T-cell (primary cell): ENCODE results near the gene CNNM2. TPM values are rescaled to one million over a fixed set of nuclear protein-coding genes. Genes with fewer than 3 reads are reported as not detected.

Source experiments
- ATAC-seq, 4 experiments: fragments of 200-7000 bp in 3 of 4; fragments of 150-1000 bp in 1 of 4; cut with Tn5 transposase; replicated peaks in 1 of 4; 1 replicate in 3 of 4; 2 replicates in 1 of 4; pipeline ENCODE4 v1.10.0; 2021; ENCODE audit warnings: moderate library complexity in 3 of 4, mild to moderate bottlenecking in 2 of 4, moderate number of reproducible peaks in 1 of 4
- CTCF ChIA-PET, 2 donors: fragments of 300-600 bp; sonication (Branson Sonifier 250); formaldehyde crosslinking; loops; one replicate each; lab custom pipeline; 2022; ENCODE audit warnings: antibody characterized with exemption in 2 of 2; lab: Charles Lee
- POLR2A ChIA-PET, 2 donors: fragments of 300-600 bp; sonication (Branson Sonifier 250); formaldehyde crosslinking; loops; one replicate each; lab custom pipeline; 2022; ENCODE audit warnings: antibody characterized with exemption in 2 of 2; lab: Charles Lee
- DNase-seq, 35 experiments: peaks; one replicate each; pipeline versions ENCODE4 v3.0.0 to v3.0.0-alpha.2; 2013 to 2023
- H3K27ac ChIP-seq: one replicate; pipeline ENCODE4 v1.5.1; 2013; ENCODE audit warnings: low read length
- H3K27me3 ChIP-seq, 2 experiments: replicated peaks in 1 of 2; 1 replicate in 1 of 2; 2 replicates in 1 of 2; pipeline versions ENCODE4 v1.6.1 to v1.7.0; 2013; ENCODE audit warnings: low read length in 1 of 2, mixed read lengths in 1 of 2; ENCODE audit not compliant: control insufficient read depth in 2 of 2, insufficient read depth in 2 of 2; ENCODE audit errors: extremely low read depth in 1 of 2
- H3K36me3 ChIP-seq, 2 donors: 1 replicate in 1 of 2; 2 replicates in 1 of 2; pipeline versions ENCODE4 v1.6.1 to v1.7.0; 2013; ENCODE audit warnings: low read length in 1 of 2; ENCODE audit not compliant: control insufficient read depth in 2 of 2, insufficient read depth in 1 of 2; ENCODE audit errors: extremely low read depth in 1 of 2
- H3K4me1 ChIP-seq, 2 experiments: 1 replicate in 1 of 2; 2 replicates in 1 of 2; pipeline versions ENCODE4 v1.6.1 to v1.7.0; 2013; ENCODE audit warnings: low read length in 2 of 2, mixed read lengths in 1 of 2; ENCODE audit not compliant: insufficient read depth in 2 of 2, control insufficient read depth in 1 of 2; ENCODE audit errors: extremely low read depth in 1 of 2
- H3K4me3 ChIP-seq, 2 donors: 1 replicate in 1 of 2; 2 replicates in 1 of 2; pipeline versions ENCODE4 v1.5.1 to v1.7.0; 2013; ENCODE audit warnings: mild to moderate bottlenecking in 2 of 2, low read length in 1 of 2, moderate library complexity in 1 of 2; ENCODE audit not compliant: control insufficient read depth in 1 of 2; ENCODE audit errors: extremely low read depth in 1 of 2
- H3K9me3 ChIP-seq: 2 replicates; pipeline ENCODE4 v1.7.0; 2013
- H3K27ac Mint-ChIP-seq, 2 donors: one replicate each; pipeline ENCODE4 v1.8.0; 2020 to 2021; ENCODE audit warnings: mild to moderate bottlenecking in 2 of 2, mixed read lengths in 2 of 2
- H3K27me3 Mint-ChIP-seq, 2 donors: one replicate each; pipeline ENCODE4 v1.8.0; 2021 to 2022; ENCODE audit warnings: mixed read lengths in 2 of 2
- H3K36me3 Mint-ChIP-seq: one replicate; pipeline ENCODE4 v1.8.0; 2021; ENCODE audit warnings: mixed read lengths
- H3K4me1 Mint-ChIP-seq, 3 donors: one replicate each; pipeline ENCODE4 v1.8.0; 2020 to 2022; ENCODE audit warnings: mixed read lengths in 3 of 3, mild to moderate bottlenecking in 1 of 3
- H3K4me3 Mint-ChIP-seq, 3 donors: one replicate each; pipeline ENCODE4 v1.8.0; 2020 to 2022; ENCODE audit warnings: mild to moderate bottlenecking in 3 of 3, mixed read lengths in 3 of 3, moderate library complexity in 3 of 3
- H3K9me3 Mint-ChIP-seq, 3 donors: one replicate each; pipeline ENCODE4 v1.8.0; 2020 to 2022; ENCODE audit warnings: mixed read lengths in 3 of 3
- WGBS: methylation state at CpG from one replicate; pipeline ENCODE4 v1.1.5; 2013; ENCODE audit warnings: missing lambda C conversion rate; ENCODE audit not compliant: insufficient coverage; 5-methylcytosine and 5-hydroxymethylcytosine counted together
- total RNA-seq, 35 experiments: library from RNA in 6 of 35; stranded (reverse) in 6 of 35; fragments of 120-200 nt in 1 of 35; gene quantifications; one replicate each; pipeline versions ENCODE4 v1.2.1 to v1.2.4 and lab custom pipeline; 2013 to 2026

CNNM2 gene
- total RNA-seq, 5 donors from 2014 or later (not counting 1 experiment from before 2014, with no cell fraction given): 11.6 to 15.4 (median 14.2) TPM

- no peak overlapping the region for H3K4me3 ChIP-seq
- H3K9me3 ChIP-seq: no peaks in the 10 kb centered on the region
- Mint-ChIP-seq H3K9me3 (no peaks in the 10 kb centered on the region), H3K36me3 (peaks cover 23% of the 10 kb centered on the region), H3K27me3 (no peaks in the 10 kb centered on the region), H3K4me1 (peaks cover 9 to 11% (median 11%) of the 10 kb centered on the region in 3 donors), H3K27ac (no peak overlapping the region), H3K4me3 (no peak overlapping the region)
- H3K36me3 ChIP-seq: no peaks in the 10 kb centered on the region
- no peaks in the 10 kb centered on the region for H3K27me3 ChIP-seq
- DNase-seq (no peak), ATAC-seq (no peak)
- no peak overlapping the region for H3K27ac ChIP-seq
- no CpG with 5 or more reads among the region's 2 CpGs for WGBS
- POLR2A ChIA-PET: no interaction called here
- H3K4me1 ChIP-seq: no peaks in the 10 kb centered on the region
- CTCF ChIA-PET: no interaction called here
Observed at GRCh38 chr10:102930720-102931119, 12.6 kb downstream of the CNNM2 start.

DNA sequence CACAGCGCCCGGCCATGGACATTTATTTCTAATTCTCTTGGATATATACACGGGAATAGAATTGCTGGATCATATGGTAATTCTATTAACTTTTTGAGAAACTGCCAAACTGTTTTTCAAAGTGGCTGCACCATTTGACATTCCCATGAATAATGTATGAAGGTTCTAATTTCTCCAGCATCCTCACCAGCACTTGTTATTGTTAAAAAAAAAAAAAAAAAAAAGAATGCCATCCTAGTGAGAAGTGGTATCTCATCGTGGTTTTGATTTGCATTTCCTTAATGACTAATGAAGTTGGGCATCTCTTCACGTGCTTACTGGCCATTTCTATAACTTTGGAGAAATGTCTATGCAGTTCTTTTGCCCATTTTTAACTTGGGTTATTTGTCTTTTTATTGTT, 13.5 kb downstream of the CNNM2 start:
- no peak overlapping the region for H3K27ac Mint-ChIP-seq
- no peaks in the 10 kb centered on the region for H3K27me3 Mint-ChIP-seq
- H3K36me3 Mint-ChIP-seq: peaks cover 23% of the 10 kb centered on the region
- POLR2A ChIA-PET: no interaction called here
- WGBS: 81% methylated on average over 3 of the region's 5 CpGs
- H3K9me3 Mint-ChIP-seq: no peaks in the 10 kb centered on the region
- H3K4me1 Mint-ChIP-seq: peaks cover 18 to 20% (median 20%) of the 10 kb centered on the region in 3 donors
- DNase-seq (no peak), ATAC-seq (no peak)
- Histone ChIP-seq H3K36me3 (no peaks in the 10 kb centered on the region), H3K27ac (no peak overlapping the region), H3K4me3 (no peak overlapping the region), H3K27me3 (no peaks in the 10 kb centered on the region), H3K4me1 (peaks cover 3 to 6% of the 10 kb centered on the region in 2 experiments), H3K9me3 (no peaks in the 10 kb centered on the region)
- CTCF ChIA-PET: no interaction called here
- H3K4me3 Mint-ChIP-seq: no peak overlapping the region

DNA sequence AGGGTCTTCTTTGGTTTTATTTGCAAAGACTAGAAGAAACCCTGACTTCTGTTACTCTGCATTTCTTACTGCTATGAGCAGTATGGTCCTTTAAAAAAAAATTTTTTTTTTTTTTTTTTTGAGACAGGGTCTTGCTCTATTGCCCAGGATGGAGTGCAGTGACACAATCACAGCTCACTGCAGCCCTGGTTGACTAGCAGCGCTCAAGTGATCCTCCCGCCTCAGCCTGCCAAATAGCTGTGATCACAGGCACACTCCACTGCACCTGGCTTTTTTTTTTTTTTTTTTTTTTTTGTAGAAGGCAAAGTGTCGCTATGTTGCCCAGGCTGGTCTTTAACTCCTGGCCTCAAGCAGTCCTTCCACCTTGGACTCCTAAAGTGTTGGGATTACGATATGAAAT, 17.4 kb downstream of the CNNM2 start:
- no peak overlapping the region for H3K4me3 Mint-ChIP-seq
- Histone ChIP-seq H3K36me3 (no peaks in the 10 kb centered on the region), H3K4me3 (no peak overlapping the region), H3K9me3 (no peaks in the 10 kb centered on the region), H3K27ac (no peak overlapping the region), H3K4me1 (peaks cover 3 to 6% of the 10 kb centered on the region in 2 experiments), H3K27me3 (no peaks in the 10 kb centered on the region)
- no peak for ATAC-seq
- H3K4me1 Mint-ChIP-seq: peaks cover 19 to 23% (median 21%) of the 10 kb centered on the region in 3 donors
- H3K27me3 Mint-ChIP-seq: no peaks in the 10 kb centered on the region
- no peak overlapping the region for H3K27ac Mint-ChIP-seq
- no peak for DNase-seq
- 100% methylated on average over 1 of the region's 4 CpGs for WGBS
- CTCF ChIA-PET: no interaction called here
- peaks cover 21% of the 10 kb centered on the region for H3K36me3 Mint-ChIP-seq
- POLR2A ChIA-PET: no interaction called here
- H3K9me3 Mint-ChIP-seq: no peaks in the 10 kb centered on the region

GRCh38 chr10:102935939-102936605, 18.0 kb downstream of the CNNM2 start:
- no peaks in the 10 kb centered on the region for H3K9me3 ChIP-seq
- DNase-seq (no peak), ATAC-seq (no peak)
- Mint-ChIP-seq H3K4me1 (peaks cover 15 to 23% (median 21%) of the 10 kb centered on the region in 3 donors), H3K27ac (no peak overlapping the region), H3K27me3 (no peaks in the 10 kb centered on the region), H3K9me3 (no peaks in the 10 kb centered on the region), H3K36me3 (peaks cover 15% of the 10 kb centered on the region), H3K4me3 (peak overlapping the region in 1 of 3 donors; percentile 35)
- H3K4me3 ChIP-seq: no peak overlapping the region
- ChIA-PET CTCF (no interaction called here), POLR2A (no interaction called here)
- no CpG with 5 or more reads among the region's 3 CpGs for WGBS
- H3K4me1 ChIP-seq: peaks cover 3 to 6% of the 10 kb centered on the region in 2 experiments
- no peak overlapping the region for H3K27ac ChIP-seq
- H3K27me3 ChIP-seq: no peaks in the 10 kb centered on the region
- H3K36me3 ChIP-seq: no peaks in the 10 kb centered on the region

DNA sequence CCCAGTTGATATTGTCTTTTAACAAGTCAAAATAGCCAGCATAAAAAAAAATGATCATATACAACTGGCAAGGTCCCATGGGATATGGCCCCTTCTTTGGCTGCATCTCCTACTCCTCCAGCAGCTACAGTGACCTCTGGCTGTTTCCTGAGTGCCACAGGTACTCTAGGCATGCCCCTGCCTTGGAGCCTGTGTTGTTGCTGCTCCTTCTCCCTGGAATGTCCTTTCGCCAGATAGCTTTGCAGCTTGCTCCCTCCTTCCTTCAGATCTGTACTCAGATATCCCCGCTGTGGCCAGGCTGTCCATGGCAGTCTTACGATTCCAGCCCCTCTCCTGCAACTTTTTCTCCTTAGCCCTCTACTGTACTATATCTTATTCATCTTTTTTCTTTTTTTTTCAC, 23.3 kb downstream of the CNNM2 start:
- peaks cover 0 to 1% of the 10 kb centered on the region in 2 experiments for H3K4me1 ChIP-seq
- no peak overlapping the region for H3K4me3 ChIP-seq
- DNase-seq (no peak), ATAC-seq (no peak)
- H3K9me3 Mint-ChIP-seq: no peaks in the 10 kb centered on the region
- CTCF ChIA-PET: interaction anchor here in 1 of 2 donors (0.6 kb wide), 1 partner anchor 1565 kb away, joined by 3 read pairs; no protein-coding TSS in a partner anchor
- no peaks in the 10 kb centered on the region for H3K27me3 ChIP-seq
- POLR2A ChIA-PET: no interaction called here
- no peak overlapping the region for H3K27ac ChIP-seq
- H3K9me3 ChIP-seq: no peaks in the 10 kb centered on the region
- H3K36me3 Mint-ChIP-seq: peaks cover 15% of the 10 kb centered on the region
- H3K4me3 Mint-ChIP-seq: no peak overlapping the region
- H3K36me3 ChIP-seq: no peaks in the 10 kb centered on the region
- H3K27me3 Mint-ChIP-seq: no peaks in the 10 kb centered on the region
- H3K27ac Mint-ChIP-seq: no peak overlapping the region
- WGBS: 90% methylated on average over 3 of the region's 3 CpGs
- H3K4me1 Mint-ChIP-seq: peaks cover 7 to 25% (median 8%) of the 10 kb centered on the region in 3 donors

DNA sequence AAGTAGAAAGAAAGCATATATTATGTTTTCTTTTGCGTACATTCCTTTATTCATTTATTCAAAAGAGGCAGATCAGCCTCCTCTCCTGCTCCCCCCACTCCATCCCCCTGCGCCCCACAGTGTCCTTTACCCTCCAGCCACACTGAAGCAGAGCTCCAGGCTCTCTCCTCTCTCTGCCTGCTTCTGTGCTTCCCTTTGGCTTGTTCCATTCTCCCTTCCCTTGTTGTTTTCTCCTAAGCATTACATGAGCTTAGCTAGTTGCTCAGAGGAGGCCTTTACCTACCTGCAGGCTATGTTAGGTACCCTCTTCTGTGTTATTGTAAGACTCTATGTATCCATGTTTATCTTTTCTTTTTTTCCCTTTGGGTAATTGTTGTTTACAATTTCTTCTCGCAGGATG, 27.4 kb downstream of the CNNM2 start:
- CTCF ChIA-PET: no interaction called here
- H3K4me3 Mint-ChIP-seq: no peak overlapping the region

More for the DNA sequence above, 27.4 kb downstream of the CNNM2 start:
- no peak for DNase-seq
- Histone ChIP-seq H3K27me3 (no peaks in the 10 kb centered on the region), H3K27ac (no peak overlapping the region), H3K9me3 (no peaks in the 10 kb centered on the region), H3K4me3 (no peak overlapping the region), H3K36me3 (no peaks in the 10 kb centered on the region), H3K4me1 (no peaks in the 10 kb centered on the region)
- H3K27me3 Mint-ChIP-seq: no peaks in the 10 kb centered on the region
- H3K27ac Mint-ChIP-seq: no peak overlapping the region
- POLR2A ChIA-PET: no interaction called here
- ATAC-seq: no peak
- no peaks in the 10 kb centered on the region for H3K9me3 Mint-ChIP-seq
- 90% methylated on average over 2 of the region's 3 CpGs for WGBS
- H3K4me1 Mint-ChIP-seq: peaks cover 0 to 11% (median 0%) of the 10 kb centered on the region in 3 donors
- H3K36me3 Mint-ChIP-seq: peaks cover 15% of the 10 kb centered on the region
